ENCODE measurements around the gene MNS1. TPM values are rescaled to one million over a fixed set of nuclear protein-coding genes. Genes with fewer than 3 reads are reported as not detected.
"Not testable (repeated sequence)": the region's sequence is repeated elsewhere in the genome, so short reads cannot be mapped to it uniquely, and the experiment has no call there.

Gene MNS1, protein sequence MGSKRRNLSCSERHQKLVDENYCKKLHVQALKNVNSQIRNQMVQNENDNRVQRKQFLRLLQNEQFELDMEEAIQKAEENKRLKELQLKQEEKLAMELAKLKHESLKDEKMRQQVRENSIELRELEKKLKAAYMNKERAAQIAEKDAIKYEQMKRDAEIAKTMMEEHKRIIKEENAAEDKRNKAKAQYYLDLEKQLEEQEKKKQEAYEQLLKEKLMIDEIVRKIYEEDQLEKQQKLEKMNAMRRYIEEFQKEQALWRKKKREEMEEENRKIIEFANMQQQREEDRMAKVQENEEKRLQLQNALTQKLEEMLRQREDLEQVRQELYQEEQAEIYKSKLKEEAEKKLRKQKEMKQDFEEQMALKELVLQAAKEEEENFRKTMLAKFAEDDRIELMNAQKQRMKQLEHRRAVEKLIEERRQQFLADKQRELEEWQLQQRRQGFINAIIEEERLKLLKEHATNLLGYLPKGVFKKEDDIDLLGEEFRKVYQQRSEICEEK
- 5.3 and 5.8 TPM in 2 replicates for total RNA-seq (2014; rRNA removed)
- polyA plus RNA-seq (2012) = 2.2 TPM

DNA sequence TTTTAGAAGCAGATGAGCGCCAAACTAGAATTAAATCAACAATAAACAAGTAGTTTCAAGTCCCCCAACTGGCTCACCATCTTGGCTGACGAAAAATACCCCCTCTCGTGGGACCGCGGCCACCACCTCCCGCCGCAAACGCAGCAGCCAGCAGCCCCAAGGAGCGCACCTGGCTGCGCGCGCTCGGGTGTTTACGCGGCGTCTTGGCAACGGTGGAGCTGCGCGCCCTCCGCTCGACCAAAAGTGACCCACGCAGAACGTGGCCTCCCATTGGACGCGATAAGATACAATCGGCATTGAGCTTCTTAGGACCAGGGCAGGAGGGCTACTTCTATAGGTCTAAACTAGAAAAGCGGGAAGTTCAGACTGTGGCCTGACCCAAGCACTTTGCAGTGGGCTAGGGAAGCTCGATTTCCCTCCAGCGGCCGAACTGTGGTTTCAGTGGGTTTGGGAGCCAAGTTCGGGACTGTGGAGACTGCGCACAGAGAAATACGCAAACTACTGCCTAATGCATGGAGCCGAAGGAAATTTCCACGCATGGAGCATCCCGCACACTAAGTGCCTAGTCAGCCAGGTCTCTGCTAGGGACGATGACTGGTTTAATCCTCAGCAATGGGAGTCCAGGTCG is at the start of gene MNS1:
MNS1 (minus strand) TSS at position 245 of the 628 bp plus-strand sequence; CDS start at position 80, 165 bp downstream.
- peak; percentile 97 for DNase-seq (ENCODE audit: low read depth)

DNA sequence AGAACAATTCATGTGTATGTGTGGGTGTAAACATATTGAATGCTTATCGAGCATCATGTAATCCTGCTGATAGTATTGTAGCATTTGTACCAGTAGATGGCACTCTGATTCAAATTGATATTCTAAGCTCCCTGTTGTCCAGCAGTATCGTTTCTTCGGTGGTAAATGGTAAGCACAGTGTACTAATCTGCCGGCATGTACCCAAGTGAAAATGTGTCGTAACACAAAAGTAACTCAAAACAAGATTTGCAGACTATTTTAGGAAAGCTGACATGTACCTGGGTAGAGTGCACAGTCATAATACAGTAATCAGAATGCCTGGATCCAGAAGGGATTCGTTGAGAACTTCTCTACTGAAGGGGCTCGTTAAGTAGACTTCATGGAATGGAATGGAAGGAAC is 31.7 kb upstream of the MNS1 start:
- DNase-seq (ENCODE audit: low read depth) = peak; percentile 76

DNA sequence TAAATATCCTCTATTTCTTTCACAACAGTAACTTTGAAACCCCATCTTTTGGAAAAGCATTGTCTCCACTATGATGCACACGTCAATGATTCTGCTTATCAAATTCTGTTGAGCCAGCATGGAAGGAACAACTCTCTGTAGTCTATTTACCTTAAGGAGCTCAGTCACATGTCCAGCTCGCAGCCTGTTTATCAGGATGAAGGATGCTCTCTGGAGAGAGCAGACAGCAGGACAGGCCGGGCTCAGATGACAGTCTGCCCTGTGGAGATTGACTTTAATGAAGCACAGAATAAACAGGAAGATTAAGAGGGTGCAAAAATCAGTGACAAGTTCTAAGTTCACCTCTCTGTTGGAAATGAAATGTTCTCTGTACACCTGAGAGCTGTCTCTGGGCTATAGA is 30.6 kb upstream of the MNS1 start:
- no peak for DNase-seq (ENCODE audit: low read depth)

DNA sequence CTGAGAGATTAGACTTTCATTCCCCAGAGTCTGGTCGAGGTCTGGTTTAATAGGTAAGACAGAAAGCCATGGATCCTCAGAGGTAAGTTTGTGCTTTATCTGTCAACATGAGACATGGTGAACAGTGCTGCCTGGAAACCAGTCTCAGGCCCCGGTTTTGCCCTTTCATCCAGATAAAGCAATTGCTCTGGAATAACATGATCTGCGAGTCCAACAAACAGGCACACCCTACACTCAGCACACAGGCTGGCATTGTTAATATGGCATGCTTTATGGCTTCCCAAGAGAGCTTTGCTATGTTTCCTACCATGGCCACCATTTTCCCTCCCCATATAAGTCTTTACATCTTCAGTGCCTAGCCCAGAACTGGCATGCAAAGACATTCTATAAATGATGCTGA is 30.1 kb upstream of the MNS1 start:
- DNase-seq (ENCODE audit: low read depth) = no peak

DNA sequence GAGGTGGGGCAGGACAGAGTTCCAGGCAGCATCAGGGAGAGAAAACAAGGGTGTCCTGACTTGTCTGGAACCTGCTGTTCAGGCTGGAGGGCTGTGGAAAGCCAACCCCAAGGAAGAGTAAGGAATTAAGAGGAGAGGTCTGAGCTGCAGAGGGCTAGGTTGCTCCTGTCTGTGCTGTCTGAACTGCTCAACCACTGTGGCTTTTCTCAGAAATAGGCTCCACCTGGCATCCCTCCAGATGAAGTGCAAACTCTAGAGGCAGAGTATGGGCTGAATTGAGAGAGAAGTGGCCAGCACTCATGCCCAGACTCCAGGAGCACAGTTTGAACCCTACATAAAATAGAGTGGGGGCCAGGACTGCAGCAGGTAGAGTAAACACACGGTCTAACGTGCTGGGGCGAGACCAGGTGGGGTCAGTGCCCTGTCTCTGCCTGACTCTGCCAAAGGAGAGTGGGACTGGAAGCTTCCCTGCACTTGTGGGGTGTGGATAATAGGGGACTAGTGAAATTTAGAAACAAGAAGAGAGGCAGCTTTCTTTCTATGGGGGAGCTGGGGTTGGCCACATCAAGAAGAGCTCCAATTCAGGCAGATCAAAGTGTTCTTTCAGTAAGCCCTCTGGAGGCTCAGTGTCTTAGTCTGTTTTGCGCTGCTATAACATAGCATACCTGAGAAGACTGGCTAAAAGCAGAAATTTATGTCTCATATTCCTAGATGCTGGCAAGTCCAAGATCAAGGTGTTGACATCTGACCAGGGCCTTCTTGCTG is 28.0 kb upstream of the MNS1 start:
- DNase-seq (ENCODE audit: low read depth) = no peak

DNA sequence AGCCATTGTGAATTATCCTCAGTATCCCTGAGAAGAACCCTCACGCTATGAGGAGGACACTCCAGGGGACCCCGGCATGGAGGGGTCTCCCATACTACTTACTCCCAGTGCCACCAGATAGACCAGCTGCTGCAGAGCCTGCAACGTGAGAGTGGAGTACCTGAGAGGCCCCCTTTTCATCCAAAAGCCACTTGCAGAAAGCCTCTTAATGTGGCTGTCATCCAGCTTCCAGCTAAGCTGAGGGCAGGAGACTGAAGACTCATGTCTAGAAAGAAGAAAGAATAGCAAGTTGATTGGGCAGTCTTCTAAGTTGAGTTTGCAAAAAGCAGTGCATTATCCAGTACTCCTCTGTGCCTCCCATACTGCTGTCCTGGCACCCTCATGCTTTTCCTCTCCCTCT is 27.3 kb upstream of the MNS1 start:
- no peak for DNase-seq (ENCODE audit: low read depth)

DNA sequence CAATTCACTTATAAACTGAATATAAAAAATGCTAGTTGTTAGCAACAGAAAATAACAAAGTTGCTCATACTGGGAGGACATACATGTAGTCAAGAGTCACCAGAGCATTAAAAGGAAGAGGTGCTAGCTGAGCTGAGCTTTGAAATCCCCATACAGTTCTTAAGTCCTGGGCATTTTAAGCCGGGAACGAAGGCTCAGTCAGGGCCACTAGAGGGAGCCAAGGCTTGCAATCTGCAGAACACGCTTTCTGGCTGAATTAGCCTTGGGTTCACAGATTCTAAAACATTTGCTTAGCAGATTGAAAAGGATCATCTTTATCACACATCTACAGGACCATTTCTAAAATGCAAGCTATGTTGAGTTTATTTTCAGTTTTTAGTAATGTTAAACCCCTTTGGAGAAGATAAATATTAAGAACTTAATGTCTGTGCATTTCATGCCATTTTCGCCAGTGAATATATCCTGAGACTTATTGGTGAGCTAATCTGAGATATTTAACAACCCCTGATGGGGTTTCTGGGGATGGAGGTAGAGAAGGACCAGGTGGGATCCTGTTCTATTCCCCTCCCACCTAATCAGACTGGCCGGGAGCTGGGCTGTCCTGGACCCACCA is 26.3 kb upstream of the MNS1 start:
- peak; percentile 65 for DNase-seq (ENCODE audit: low read depth)

DNA sequence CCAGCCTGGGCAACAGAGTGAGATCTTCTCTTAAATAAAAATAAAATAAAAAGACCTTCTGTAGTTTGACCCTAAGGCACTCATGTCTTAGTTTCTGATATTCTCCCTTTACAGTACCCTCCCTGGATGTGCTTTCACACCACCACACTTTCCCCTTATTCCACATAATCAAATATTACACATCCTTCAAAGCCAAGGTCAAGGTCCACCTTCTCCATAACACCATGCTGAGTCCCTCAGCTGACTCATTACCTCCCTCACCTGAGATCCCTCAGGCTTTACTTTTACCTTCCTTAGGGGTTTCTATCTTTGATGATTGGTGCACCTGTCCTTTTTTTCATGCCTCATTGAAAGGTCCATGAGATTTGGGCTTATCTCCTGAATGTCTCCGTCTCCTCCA is 25.5 kb upstream of the MNS1 start:
- no peak for DNase-seq (ENCODE audit: low read depth)

DNA sequence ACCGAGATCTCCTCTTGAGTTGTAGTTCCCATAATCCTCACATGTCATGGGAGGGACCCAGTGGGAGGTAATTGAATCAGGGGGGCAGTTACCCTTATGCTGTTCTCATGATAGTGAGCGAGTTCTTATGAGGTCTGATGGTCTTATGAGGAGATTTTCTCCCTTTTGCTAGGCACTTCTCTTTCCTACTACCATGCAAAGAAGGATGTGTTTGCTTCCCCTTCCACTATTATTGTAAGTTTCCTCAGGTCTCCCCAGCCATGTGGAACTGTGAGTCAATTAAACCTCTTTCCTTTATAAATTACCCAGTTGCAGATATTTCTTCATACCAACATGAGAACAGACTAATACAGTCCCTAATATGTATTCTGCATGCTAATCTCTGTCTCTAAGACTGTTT is 21.3 kb upstream of the MNS1 start:
- DNase-seq (ENCODE audit: low read depth) = not testable (repeated sequence)

DNA sequence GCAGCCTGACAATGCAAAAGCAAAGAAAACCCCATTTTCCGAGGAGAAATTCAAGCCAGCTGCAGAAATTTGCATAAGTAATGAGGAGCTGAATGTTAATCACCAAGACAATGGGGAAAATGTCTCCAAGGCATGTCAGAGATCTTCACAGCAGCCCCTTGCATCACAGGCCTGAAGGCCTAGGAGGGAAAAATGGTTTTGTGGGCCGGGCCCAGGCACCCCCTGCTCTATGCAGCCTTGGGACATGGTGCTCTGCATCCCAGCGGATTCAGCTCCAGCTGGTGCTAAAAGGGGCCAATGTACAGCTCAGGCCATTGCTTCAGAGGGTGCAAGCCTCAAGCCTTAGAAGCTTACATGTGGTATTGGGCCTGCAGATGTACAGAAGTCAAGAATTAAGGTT is 20.5 kb upstream of the MNS1 start:
- not testable (repeated sequence) for DNase-seq (ENCODE audit: low read depth)

DNA sequence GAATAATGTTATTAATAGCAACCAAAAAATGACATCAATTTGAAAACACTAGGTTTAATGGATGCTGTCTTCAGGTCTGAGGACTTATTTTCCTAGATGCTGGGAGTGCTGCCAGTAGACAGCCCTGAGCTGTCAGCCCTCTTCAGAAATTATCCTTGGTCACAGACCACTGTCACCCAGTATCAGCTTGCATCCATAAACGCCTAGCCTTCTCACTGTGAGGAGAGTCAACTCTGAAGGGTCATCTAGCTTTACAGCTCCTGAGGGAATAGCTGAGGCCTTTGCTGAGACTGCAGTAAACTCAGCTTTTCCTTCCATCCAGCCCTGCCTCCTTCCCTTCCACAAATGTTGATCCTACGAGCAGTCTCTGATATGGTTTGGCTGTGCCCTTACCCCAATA is 19.4 kb upstream of the MNS1 start:
- no peak for DNase-seq (ENCODE audit: low read depth)

DNA sequence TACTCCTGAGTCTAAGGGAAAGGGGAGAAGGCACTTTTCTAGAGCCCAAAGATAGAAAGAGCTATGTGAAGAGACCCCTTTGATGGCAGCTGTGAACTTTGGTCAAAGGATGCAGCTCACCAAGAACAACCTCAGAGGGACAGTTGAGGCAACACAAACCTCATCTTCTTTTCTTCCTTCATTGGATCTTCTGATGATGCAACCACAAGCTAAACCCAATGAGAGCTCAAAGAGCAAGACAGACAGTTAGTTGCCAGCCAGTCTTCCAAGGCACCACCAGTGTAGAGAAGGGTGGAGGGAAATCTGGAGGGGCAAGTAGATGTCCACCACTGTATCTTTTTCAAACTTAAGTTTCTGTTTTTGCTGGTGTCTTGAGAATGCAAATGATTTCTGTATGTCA is 10.4 kb upstream of the MNS1 start:
- no peak for DNase-seq (ENCODE audit: low read depth)

DNA sequence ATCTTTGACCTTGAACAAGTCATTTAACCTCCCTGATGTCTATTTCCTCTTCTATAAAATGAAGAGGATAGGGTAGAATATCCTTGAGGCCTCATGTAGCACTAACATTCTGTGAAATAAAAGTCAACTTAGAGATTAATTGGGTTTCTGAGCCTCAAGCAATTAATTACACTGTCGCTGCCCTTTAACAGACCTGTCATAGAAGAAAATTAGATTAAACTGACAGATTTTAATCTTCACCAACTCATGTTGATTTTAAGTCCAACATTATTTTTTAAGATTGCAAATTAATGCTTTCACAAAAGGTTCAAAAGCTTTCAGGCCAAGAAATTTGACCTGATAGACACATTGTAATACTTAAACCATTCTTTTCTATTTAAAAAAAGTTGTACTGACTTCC is 8.1 kb upstream of the MNS1 start:
- no peak for DNase-seq (ENCODE audit: low read depth)

DNA sequence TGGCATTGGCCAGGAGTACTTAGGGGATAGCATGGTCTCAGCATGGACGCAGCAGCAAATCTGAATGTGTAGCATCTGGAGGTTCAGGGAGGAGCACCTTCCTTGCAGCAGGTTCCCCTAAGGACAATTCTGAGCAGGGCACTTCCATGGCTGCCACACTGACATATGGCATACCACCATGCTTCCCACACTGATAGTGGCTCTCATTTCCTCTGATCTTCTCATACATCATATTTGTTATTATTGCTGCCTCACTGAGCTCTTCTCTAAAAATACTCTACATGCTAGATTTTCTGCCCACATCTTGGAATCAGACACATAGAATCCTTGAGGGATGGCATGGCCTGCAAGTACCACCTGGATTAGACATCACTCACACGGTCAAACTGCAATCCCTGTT is 7.3 kb upstream of the MNS1 start:
- no peak for DNase-seq (ENCODE audit: low read depth)

DNA sequence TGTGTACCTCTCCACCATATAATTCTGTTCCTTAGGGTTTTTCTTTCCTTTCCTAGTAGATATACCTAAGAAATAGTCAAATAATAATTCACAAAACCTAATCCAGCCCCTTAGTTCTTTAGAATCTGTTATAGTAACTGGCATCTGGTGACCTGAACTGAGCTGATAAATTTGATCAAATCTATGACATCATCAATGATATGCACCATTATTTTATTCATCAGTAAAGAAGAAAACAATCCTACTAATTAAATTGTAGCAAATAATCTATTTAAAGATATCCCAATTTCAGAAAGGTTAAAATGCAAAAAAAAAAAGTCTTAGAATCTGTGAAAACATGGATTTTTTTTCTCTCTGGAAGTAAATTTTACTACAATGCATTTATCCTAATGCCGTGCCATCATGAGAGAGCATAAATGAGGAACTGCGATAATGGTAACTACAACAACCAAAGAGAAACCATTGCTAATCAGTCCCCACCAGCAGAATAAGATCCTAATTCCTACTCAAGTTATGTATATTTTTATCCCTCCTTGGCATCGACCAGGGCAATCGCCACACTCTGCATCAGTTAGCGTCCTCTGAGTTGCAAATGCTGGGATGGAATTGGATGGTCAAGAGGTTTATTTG is 6.6 kb upstream of the MNS1 start:
- no peak for DNase-seq (ENCODE audit: low read depth)

DNA sequence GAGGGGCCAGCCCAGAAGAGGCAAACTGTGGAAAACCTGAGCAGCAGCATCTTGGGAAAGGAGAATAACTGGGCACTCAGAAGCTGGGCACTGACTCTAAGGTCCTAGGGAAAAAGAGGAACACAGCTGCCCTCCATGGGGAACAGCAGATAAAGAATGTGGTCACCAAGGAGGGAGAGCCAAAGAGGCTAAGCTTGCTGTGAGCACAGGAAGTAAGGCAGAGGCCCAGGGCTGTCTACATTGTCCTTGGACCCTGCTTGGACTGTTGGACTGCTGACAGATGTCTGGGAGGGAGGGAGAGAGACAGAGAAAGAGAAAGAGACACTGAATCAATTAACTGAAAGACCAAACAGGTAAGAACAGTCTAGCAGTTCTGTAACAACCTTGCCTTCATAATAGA is 4.5 kb upstream of the MNS1 start:
- no peak for DNase-seq (ENCODE audit: low read depth)

DNA sequence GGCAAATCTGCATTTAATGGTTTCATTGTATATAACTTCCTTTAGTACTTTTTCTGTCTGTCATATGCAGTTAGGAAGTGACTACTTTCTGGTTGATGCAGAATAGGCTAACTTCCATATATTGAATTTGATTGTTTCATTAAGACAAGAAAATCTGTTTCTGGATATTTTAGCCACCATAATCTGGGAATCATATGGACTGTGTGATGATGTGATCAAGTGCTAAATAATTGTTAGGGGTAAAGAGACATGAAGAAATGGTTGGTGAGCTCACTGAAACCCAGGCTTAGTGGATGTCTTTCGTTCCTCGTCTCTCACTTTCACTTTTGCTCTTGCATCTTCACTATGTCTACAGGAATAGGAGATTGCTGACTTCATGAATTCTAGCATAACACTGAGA is 3.5 kb upstream of the MNS1 start:
- peak; percentile 30 for DNase-seq (ENCODE audit: low read depth)

DNA sequence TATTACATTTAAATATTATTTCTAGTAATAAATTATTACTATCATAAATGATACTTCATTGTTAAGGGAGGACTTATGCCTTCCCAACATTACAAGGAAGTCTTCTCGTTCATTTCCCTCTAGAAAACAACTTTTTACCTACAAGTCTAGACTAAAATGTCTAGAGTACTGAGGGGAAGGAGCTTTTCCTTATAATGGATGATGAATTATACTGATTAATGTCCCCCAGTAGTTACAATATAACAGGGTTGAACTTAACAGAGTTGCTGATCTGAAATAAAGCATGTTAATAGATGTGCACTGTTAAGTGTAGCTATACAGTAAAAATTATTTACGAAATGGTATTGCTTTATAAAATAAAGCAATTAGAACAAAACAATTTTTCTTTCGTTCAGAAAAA is 2.7 kb upstream of the MNS1 start:
- no peak for DNase-seq (ENCODE audit: low read depth)

DNA sequence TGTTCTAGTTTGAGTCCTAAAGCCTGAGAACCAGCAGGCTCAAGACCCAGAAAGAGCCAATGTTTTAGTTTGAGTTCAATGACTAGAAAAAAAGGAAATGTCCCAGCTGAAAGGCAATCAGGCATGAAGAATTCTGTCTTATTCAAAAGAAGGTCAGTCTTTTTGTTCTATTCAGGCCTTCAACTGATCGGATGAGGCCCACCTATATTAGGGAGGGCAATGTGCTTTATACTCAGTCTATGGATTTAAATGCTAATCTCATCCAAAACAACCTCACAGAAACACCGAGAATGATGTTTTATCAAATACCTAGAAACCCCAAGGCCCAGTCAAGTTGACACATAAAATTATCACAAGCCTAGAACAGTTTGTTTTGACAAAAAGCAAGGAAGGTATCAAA is 4.0 kb downstream of the MNS1 start:
- DNase-seq (ENCODE audit: low read depth) = no peak

DNA sequence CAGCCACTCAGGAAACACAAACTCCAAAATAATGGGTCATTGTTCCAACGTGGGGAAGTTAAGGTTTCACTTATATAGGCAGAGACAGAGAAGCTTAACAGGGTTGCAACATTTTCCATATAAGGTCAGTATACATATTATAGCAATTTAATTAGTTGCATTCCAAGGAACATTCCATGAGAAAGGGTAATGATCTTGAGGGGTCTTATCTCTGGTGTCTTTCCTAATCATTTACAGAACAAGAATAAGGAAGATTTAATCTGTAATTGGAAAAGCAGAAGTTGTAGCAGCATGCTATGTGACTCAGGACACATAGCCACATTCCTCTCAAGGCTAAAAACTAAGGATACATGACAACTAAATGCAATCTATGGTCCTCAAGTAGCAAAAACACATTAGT is 4.9 kb downstream of the MNS1 start:
- no peak for DNase-seq (ENCODE audit: low read depth)

DNA sequence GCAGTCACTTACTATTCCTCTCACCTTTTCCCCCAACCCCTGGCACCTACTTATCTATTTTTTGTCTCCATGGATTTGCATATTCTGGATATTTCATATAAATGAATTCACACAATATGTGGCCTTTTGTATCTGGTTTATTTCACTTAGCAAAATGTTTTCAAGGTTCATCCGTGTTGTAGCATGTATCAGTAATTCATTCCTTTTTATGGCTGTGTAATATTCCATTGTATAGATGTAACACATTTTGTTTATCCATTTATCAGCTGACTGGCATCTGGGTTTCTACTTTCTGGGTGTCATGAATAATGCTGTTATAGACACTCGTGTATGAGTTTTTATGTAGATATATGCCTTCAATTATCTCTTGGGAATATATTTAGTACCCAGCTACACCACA is 5.8 kb downstream of the MNS1 start:
- no peak for DNase-seq (ENCODE audit: low read depth)

Data from LHCN-M2 (cell line).